H1 (cell line): ENCODE results near the gene TYMS. TPM values are rescaled to one million over a fixed set of nuclear protein-coding genes. Genes with fewer than 3 reads are reported as not detected.

Experiments
- ATF3 ChIP-seq: IDR thresholded peaks from 2 replicates; pipeline ENCODE4 v1.6.1; 2011; ENCODE audit warnings: low read depth, mild to moderate bottlenecking, low read length; ENCODE audit not compliant: insufficient read depth
- CTCF ChIP-seq, 3 experiments: IDR thresholded peaks; 1 replicate in 2 of 3; 2 replicates in 1 of 3; pipeline versions ENCODE4 v1.5.1 to v1.6.1; 2011; ENCODE audit warnings: low read length in 3 of 3, mild to moderate bottlenecking in 3 of 3, inconsistent platforms in 2 of 3, low read depth in 1 of 3, moderate library complexity in 1 of 3; ENCODE audit not compliant: insufficient read depth in 1 of 3; ENCODE audit errors: control extremely low read depth in 1 of 3
- EP300 ChIP-seq, 2 experiments: IDR thresholded peaks; 1 replicate in 1 of 2; 2 replicates in 1 of 2; pipeline ENCODE4 v1.6.1; 2011 to 2012; ENCODE audit warnings: low read depth in 2 of 2, low read length in 2 of 2, mild to moderate bottlenecking in 2 of 2, borderline replicate concordance in 1 of 2, inconsistent platforms in 1 of 2, moderate library complexity in 1 of 2
- FOSL1 ChIP-seq: IDR thresholded peaks from 2 replicates; pipeline ENCODE4 v1.6.1; 2011; ENCODE audit warnings: mild to moderate bottlenecking, low read depth, low read length, moderate library complexity; ENCODE audit not compliant: insufficient read depth
- HDAC2 ChIP-seq, 2 experiments: fragments of 300-600 bp in 1 of 2; sonication (generic) in 1 of 2; IDR thresholded peaks; 2 replicates each; pipeline ENCODE4 v1.6.1; 2011 to 2012; ENCODE audit warnings: low read depth in 2 of 2, low read length in 2 of 2, mild to moderate bottlenecking in 2 of 2, moderate library complexity in 2 of 2, borderline replicate concordance in 1 of 2, inconsistent platforms in 1 of 2
- HDAC6 ChIP-seq: IDR thresholded peaks from one replicate; pipeline ENCODE4 v1.7.1; 2012; ENCODE audit warnings: low read depth, mild to moderate bottlenecking, inconsistent platforms, low read length, moderate library complexity
- JUND ChIP-seq: IDR thresholded peaks from 2 replicates; pipeline ENCODE4 v1.6.1; 2011; ENCODE audit warnings: mild to moderate bottlenecking, improper control_type of control experiment, low read length
- KDM1A ChIP-seq: fragments of 200-600, 300-600 bp; sonication (generic); IDR thresholded peaks from 2 replicates; pipeline ENCODE4 v1.7.1; 2016; ENCODE audit warnings: mild to moderate bottlenecking, low read length, borderline replicate concordance
- KDM4A ChIP-seq: IDR thresholded peaks from one replicate; pipeline ENCODE4 v1.7.1; 2012; ENCODE audit warnings: low read depth, mild to moderate bottlenecking, moderate library complexity, low read length, inconsistent platforms; ENCODE audit not compliant: severe bottlenecking
- MAX ChIP-seq: IDR thresholded peaks from 2 replicates; pipeline ENCODE4 v1.6.1; 2012; ENCODE audit warnings: inconsistent platforms
- NANOG ChIP-seq: IDR thresholded peaks from 2 replicates; pipeline ENCODE4 v1.6.1; 2011; ENCODE audit warnings: low read length, low read depth, mild to moderate bottlenecking, inconsistent platforms; ENCODE audit not compliant: insufficient read depth, poor library complexity, severe bottlenecking
- NRF1 ChIP-seq: IDR thresholded peaks from 2 replicates; pipeline ENCODE4 v1.6.1; 2011; ENCODE audit warnings: mild to moderate bottlenecking, low read depth, low read length, improper control_type of control experiment
- POLR2AphosphoS5 ChIP-seq: IDR thresholded peaks from 2 replicates; pipeline ENCODE4 v1.6.1; 2011; ENCODE audit warnings: low read depth, low read length
- RFX5 ChIP-seq: IDR thresholded peaks from 2 replicates; pipeline ENCODE4 v1.6.1; 2011; ENCODE audit warnings: low read depth, low read length, improper control_type of control experiment, borderline replicate concordance
- SP4 ChIP-seq: IDR thresholded peaks from 2 replicates; pipeline ENCODE4 v1.6.1; 2012; ENCODE audit warnings: low read length, inconsistent platforms
- TBP ChIP-seq: IDR thresholded peaks from 2 replicates; pipeline ENCODE4 v1.6.1; 2011; ENCODE audit warnings: low read depth, low read length, improper control_type of control experiment
- TCF12 ChIP-seq: IDR thresholded peaks from 2 replicates; pipeline ENCODE4 v1.6.1; 2011; ENCODE audit warnings: low read depth, mild to moderate bottlenecking, low read length
- TEAD4 ChIP-seq: IDR thresholded peaks from 2 replicates; pipeline ENCODE4 v1.6.1; 2012; ENCODE audit warnings: low read depth, low read length, inconsistent platforms, mixed read lengths
- ZNF274 ChIP-seq: IDR thresholded peaks from 2 replicates; pipeline ENCODE4 v1.7.0; 2012; ENCODE audit warnings: low read length, borderline replicate concordance; ENCODE audit errors: extremely low read depth
- polyA plus RNA-seq, 7 experiments: library from polyadenylated mRNA; depleted of rRNA in 3 of 7; stranded (reverse) in 5 of 7; unstranded in 2 of 7; fragments of >200 nt in 5 of 7; fragments of 200-250 nt in 2 of 7; gene quantifications; 1 replicate in 5 of 7; 2 replicates in 1 of 7; 4 replicates in 1 of 7; pipeline versions ENCODE4 v1.2.1 to v1.2.3, GENCODE V29; 2011 to 2013; ENCODE audit warnings: missing spikeins in 2 of 7, mixed read lengths in 2 of 7
- total RNA-seq: library from RNA; stranded (reverse); fragmentation: NEBNext Ultra II Directional; extraction: Animal tissue kit (Norgen Biotek cat#: 25700); gene quantifications from 2 replicates; pipeline ENCODE4 v1.2.1, GENCODE V29; 2021

The TYMS gene
- total and polyA plus RNA-seq, 2 of the 8 experiments (the other 6 are each of a cell fraction or from before 2014, with no cell fraction given), result 91.9 to 110 TPM

GRCh38 chr18:686339-687111 lies 29.1 kb downstream of the TYMS start (continued):
- TF ChIP-seq KDM4A (no peak), KDM1A (no peak), SP4 (no peak), RFX5 (no peak), TCF12 (0 out of 2 replicates have a peak, but pooled peaks have one; percentile 16), TEAD4 (peak; percentile 40; the same call in 1 of the 2 replicates), HDAC2 (IDR thresholded peaks at IDR 0.05; ENCODE audit: borderline replicate concordance in 1 of 2, low read depth in 2 of 2, low read length in 2 of 2) (0 out of 4 replicates have a peak, but pooled peaks of 1 of the 2 experiments have one; percentile 56), ZNF274 (no peak), FOSL1 (no peak), CTCF (IDR thresholded peaks at IDR 0.05; ENCODE audit: control extremely low read depth in 1 of 3, insufficient read depth in 1 of 3, low read depth in 1 of 3, low read length in 3 of 3) (peak; percentile 9 to 21 (median 14); a peak in 3 of 4 replicates), POLR2AphosphoS5 (0 out of 2 replicates have a peak, but pooled peaks have one; percentile 34), HDAC6 (no peak), NANOG (peak; percentile 62), NRF1 (no peak), JUND (no peak), ATF3 (no peak), MAX (no peak), TBP (no peak; the same call in 1 of the 2 replicates), EP300 (IDR thresholded peaks at IDR 0.05; ENCODE audit: borderline replicate concordance in 1 of 2, low read depth in 2 of 2, low read length in 2 of 2) (no peak)
